ENCODE data around the gene CRACDL. TPM values are rescaled to one million over a fixed set of nuclear protein-coding genes. Genes with fewer than 3 reads are reported as not detected.
A peak's percentile ranks its signal among the peaks of the same experiment; 100 is the strongest.

Gene CRACDL
- total and polyA plus RNA-seq, 2 of the 13 experiments (the other 11 are each of a cell fraction or from before 2014, with no cell fraction given) = 0.15 to 0.26 TPM

- TF ChIP-seq SNAPC2 (CRISPR knock-in tag; IDR thresholded peaks at IDR 0.05) = no peak
- no peak for TF ChIP-seq ZNF816 (CRISPR knock-in tag; IDR thresholded peaks at IDR 0.05; ENCODE audit: borderline replicate concordance)
- TF ChIP-seq ZBTB42 (CRISPR knock-in tag; IDR thresholded peaks at IDR 0.05) = no peak
- TF ChIP-seq ZFY (CRISPR knock-in tag; IDR thresholded peaks at IDR 0.05) = 0 out of 2 replicates have a peak, but pooled peaks have one; percentile 28
These were observed 23.7 kb downstream of the CRACDL start (continued) for GRCh38 chr2:98912221-98912851.

- ATAC-seq (peak; percentile 79), FAIRE-seq (peak; percentile 47), DNase-seq (ENCODE audit: low spot score) (peak; percentile 71)
- H3K79me2 ChIP-seq (ENCODE audit: insufficient read depth, low read length) = no peaks in the 10 kb centered on the region
- intact Hi-C loops (cut with micrococcal nuclease; ENCODE audit: unreplicated experiment) (no loop called here), in situ Hi-C loops (cut with HindIII; ENCODE audit: extremely low pct_ligation_motif_present, low pct_unique_long_range_greater_than_20kb) (no loop called here)
- H3K4me3 ChIP-seq (replicated peaks in 1 of 3; ENCODE audit: insufficient read depth in 1 of 3, low read depth in 2 of 3, low read length in 3 of 3) = peak overlapping the region in 1 of 3 experiments; percentile 39; a peak in 1 of 6 replicates
- H2AFZ ChIP-seq (ENCODE audit: low read length) = no peak overlapping the region
- H4K20me1 ChIP-seq (ENCODE audit: insufficient read depth, low read length) = no peaks in the 10 kb centered on the region
- 33% methylated on average over 16 of the region's 17 CpGs for WGBS (ENCODE audit: low lambda C conversion rate)
- H3K4me1 ChIP-seq (ENCODE audit: insufficient read depth, low read length) = peaks cover 46% of the 10 kb centered on the region
- no peak overlapping the region for H3K27ac ChIP-seq (ENCODE audit: extremely low read length, insufficient read depth, low read length)
- H3K9ac ChIP-seq (ENCODE audit: insufficient read depth, low read depth, low read length) = no peak overlapping the region
- POLR2A ChIA-PET = no interaction called here
- CTCF ChIA-PET (ENCODE audit: low intra/inter-chr PET ratio, low total read pairs) = no interaction called here
- peak overlapping the region; percentile 54 for H3K4me2 ChIP-seq (ENCODE audit: low read depth, low read length)
- no peaks in the 10 kb centered on the region for H3K36me3 ChIP-seq (replicated peaks in 1 of 2; ENCODE audit: control insufficient read depth in 1 of 2, insufficient read depth in 2 of 2, low read length in 2 of 2)
- no TSS peak for BruUV-seq (replicated peaks)
- peaks cover 4 to 55% of the 10 kb centered on the region in 2 experiments; a peak in 4 of 5 replicates for H3K27me3 ChIP-seq (ENCODE audit: control insufficient read depth in 1 of 2, insufficient read depth in 2 of 2, low read length in 2 of 2)
- H3K9me3 ChIP-seq (ENCODE audit: low read length) = no peaks in the 10 kb centered on the region
- no peak for TF ChIP-seq CENPT (CRISPR knock-in tag; IDR thresholded peaks at IDR 0.05; ENCODE audit: low read depth)
- no peak for TF ChIP-seq DPF2 (CRISPR knock-in tag; IDR thresholded peaks at IDR 0.05; ENCODE audit: borderline replicate concordance, low read depth)
- TF ChIP-seq NFIB (CRISPR knock-in tag; IDR thresholded peaks at IDR 0.05; ENCODE audit: borderline replicate concordance) = no peak
- peak; percentile 9; the same call in 1 of the 2 replicates for TF ChIP-seq ZNF543 (CRISPR knock-in tag; IDR thresholded peaks at IDR 0.05)
- TF ChIP-seq ZNF674 (CRISPR knock-in tag; IDR thresholded peaks at IDR 0.05; ENCODE audit: low read depth) = no peak
- no peak for TF ChIP-seq ZNF280D (CRISPR knock-in tag; IDR thresholded peaks at IDR 0.05)
- TF ChIP-seq HNF1B (CRISPR knock-in tag; IDR thresholded peaks at IDR 0.05) = no peak
- TF ChIP-seq ZSCAN25 (CRISPR knock-in tag; IDR thresholded peaks at IDR 0.05) = no peak; the same call in 1 of the 2 replicates
- TF ChIP-seq GPN1 (CRISPR knock-in tag; IDR thresholded peaks at IDR 0.05; ENCODE audit: borderline replicate concordance) = no peak
- no peak for TF ChIP-seq ZNF276 (CRISPR knock-in tag; IDR thresholded peaks at IDR 0.05; ENCODE audit: low read depth)
- TF ChIP-seq ZNF557 (CRISPR knock-in tag; IDR thresholded peaks at IDR 0.05) = no peak
These were observed 24.5 kb downstream of the CRACDL start for GRCh38 chr2:98911376-98912154.
